Psoas muscle (tissue), 8 donors: ENCODE data around the gene RXFP2. TPM values are rescaled to one million over a fixed set of nuclear protein-coding genes. Genes with fewer than 3 reads are reported as not detected.

Experiments used
- ATAC-seq, 4 donors: fragments of 200-7000 bp; cut with Tn5 transposase; one replicate each; pipeline ENCODE4 v1.9.1; 2020; ENCODE audit warnings: moderate library complexity in 3 of 4, mild to moderate bottlenecking in 2 of 4
- DNase-seq, 2 donors: peaks; one replicate each; pipeline ENCODE4 v3.0.0-alpha.2; 2020
- H3K27ac ChIP-seq: fragments of 200-600 bp; one replicate; pipeline ENCODE4 v1.8.0; 2022
- H3K27me3 ChIP-seq, 3 donors: fragments of 200-600 bp in 1 of 3; one replicate each; pipeline versions ENCODE4 v1.6.1 to v1.8.0; 2013 to 2022; ENCODE audit warnings: low read length in 2 of 3, mild to moderate bottlenecking in 2 of 3, moderate library complexity in 1 of 3; ENCODE audit not compliant: insufficient read depth in 3 of 3
- H3K36me3 ChIP-seq, 2 donors: fragments of 200-600 bp in 1 of 2; one replicate each; pipeline versions ENCODE4 v1.6.1 to v1.8.0; 2013 to 2022; ENCODE audit warnings: low read depth in 1 of 2, mild to moderate bottlenecking in 1 of 2, moderate library complexity in 1 of 2; ENCODE audit not compliant: insufficient read depth in 1 of 2
- H3K4me1 ChIP-seq: fragments of 200-600 bp; one replicate; pipeline ENCODE4 v1.8.0; 2022
- H3K4me3 ChIP-seq: fragments of 200-600 bp; one replicate; pipeline ENCODE4 v1.8.0; 2022; ENCODE audit warnings: mild to moderate bottlenecking
- H3K9me3 ChIP-seq: fragments of 200-600 bp; one replicate; pipeline ENCODE4 v1.8.0; 2022
- CTCF ChIP-seq: fragments of 200-600 bp; IDR thresholded peaks from one replicate; pipeline ENCODE4 v1.8.0; 2022; ENCODE audit warnings: antibody characterized with exemption
- WGBS, 3 donors: extraction: QIAGEN DNeasy Blood & Tissue Kit; methylation state at CpG; one replicate each; pipeline versions ENCODE4 v1.1.6 to v1.1.7; 2013; 5-methylcytosine and 5-hydroxymethylcytosine counted together
- intact Hi-C, 2 donors: fragments of 100-400 bp; cut with DNase I; formaldehyde crosslinking; loops; one replicate each; pipeline versions ENCODE4 v1.11.0 to v1.14.2; 2022
- polyA plus RNA-seq, 3 donors: library from polyadenylated mRNA; stranded (reverse); fragments of 200-250 nt; gene quantifications; one replicate each; pipeline ENCODE4 v1.2.3, GENCODE V29; 2013
- total RNA-seq, 4 donors: library from RNA; stranded (reverse); fragmentation: NEBNext Ultra II Directional in 2 of 4; extraction: Animal tissue kit (Norgen Biotek cat#: 25700) in 2 of 4; gene quantifications; one replicate each; pipeline versions ENCODE4 v1.2.1 to v1.2.4, GENCODE V29; 2021 to 2023
- donor health status: healthy with polysubstance abuse.
- donor health status: DM: no; HTN: no; CAD: no; lungs with moderate emphysema.
- donor health status: Bipolar disorder and iron deficiency.
- donor health status: healthy.
- donor health status: DM: yes; HTN: yes; CAD: no.
- donor health status: DM: no; HTN: no; CAD: no.
- donor health status: DM: no; HTN: no; CAD: no.
- donor health status: DM: yes; HTN: yes; CAD: no.

The RXFP2 gene
- total and polyA plus RNA-seq, 7 donors = 0.47 to 4.0 (median 1.2) TPM; not detected in 2

- H3K27ac ChIP-seq = no peak overlapping the region
- no peak for DNase-seq
- no peak for ATAC-seq
- H3K27me3 ChIP-seq = no peaks in the 10 kb centered on the region
- no peak overlapping the region for H3K4me3 ChIP-seq
- no peaks in the 10 kb centered on the region for H3K4me1 ChIP-seq
- H3K9me3 ChIP-seq = no peaks in the 10 kb centered on the region
- intact Hi-C loops = no loop called here
- no peak for TF ChIP-seq CTCF
- H3K36me3 ChIP-seq = no peaks in the 10 kb centered on the region
Measured at GRCh38 chr13:31793246-31793645, 53.9 kb downstream of the RXFP2 start.

GRCh38 chr13:31794452-31794851, 55.1 kb downstream of the RXFP2 start:
- intact Hi-C loops = no loop called here
- no peak for TF ChIP-seq CTCF
- WGBS, 3 donors = 66 to 88% (median 79%) methylated on average over 3 of the region's 3 CpGs

GRCh38 chr13:31797154-31797775, 57.9 kb downstream of the RXFP2 start:
- Histone ChIP-seq H3K36me3 (no peaks in the 10 kb centered on the region), H3K4me1 (no peaks in the 10 kb centered on the region), H3K4me3 (no peak overlapping the region), H3K27ac (no peak overlapping the region), H3K27me3 (no peaks in the 10 kb centered on the region), H3K9me3 (no peaks in the 10 kb centered on the region)
- ATAC-seq (no peak), DNase-seq (no peak)
- WGBS, 3 donors = 30 to 37% (median 34%) methylated on average over 7 of the region's 7 CpGs
- peak; percentile 24 for TF ChIP-seq CTCF
- intact Hi-C loops = no loop called here

More at GRCh38 chr13:31794452-31794851, 55.1 kb downstream of the RXFP2 start:
- no peaks in the 10 kb centered on the region for H3K27me3 ChIP-seq
- no peak overlapping the region for H3K4me3 ChIP-seq
- no peaks in the 10 kb centered on the region for H3K9me3 ChIP-seq
- H3K36me3 ChIP-seq = no peaks in the 10 kb centered on the region
- no peaks in the 10 kb centered on the region for H3K4me1 ChIP-seq
- peak; percentile 23 to 64 for DNase-seq
- H3K27ac ChIP-seq = no peak overlapping the region
- ATAC-seq = peak in 3 of 4 donors; percentile 51 to 71 (median 58)

GRCh38 chr13:31798189-31798588, 58.9 kb downstream of the RXFP2 start:
- 65 to 77% (median 67%) methylated on average over 4 of the region's 4 CpGs for WGBS, 3 donors
- H3K36me3 ChIP-seq = no peaks in the 10 kb centered on the region
- no peaks in the 10 kb centered on the region for H3K27me3 ChIP-seq
- no peaks in the 10 kb centered on the region for H3K4me1 ChIP-seq
- no peak for DNase-seq
- H3K27ac ChIP-seq = no peak overlapping the region
- intact Hi-C loops = no loop called here
- no peak overlapping the region for H3K4me3 ChIP-seq
- no peak for ATAC-seq
- no peak for TF ChIP-seq CTCF
- H3K9me3 ChIP-seq = no peaks in the 10 kb centered on the region

- no peak for TF ChIP-seq CTCF
- Histone ChIP-seq H3K36me3 (no peaks in the 10 kb centered on the region), H3K27me3 (no peaks in the 10 kb centered on the region), H3K4me1 (no peaks in the 10 kb centered on the region), H3K27ac (no peak overlapping the region), H3K9me3 (no peaks in the 10 kb centered on the region), H3K4me3 (no peak overlapping the region)
- WGBS, 3 donors = 75 to 90% (median 90%) methylated on average over 6 of the region's 6 CpGs
- ATAC-seq (no peak), DNase-seq (no peak)
- intact Hi-C loops = no loop called here
Measured at GRCh38 chr13:31801088-31801487, 61.8 kb downstream of the RXFP2 start.
